H9 (cell line): ENCODE data around the gene CD300A. TPM values are rescaled to one million over a fixed set of nuclear protein-coding genes. Genes with fewer than 3 reads are reported as not detected.
A peak's percentile ranks its signal among the peaks of the same experiment; 100 is the strongest.

Experiments
- DNase-seq: peaks from one replicate; pipeline ENCODE4 v3.0.0-alpha.2; 2017
- H2AFZ ChIP-seq: one replicate; pipeline ENCODE4 v1.6.1; 2013; ENCODE audit warnings: mild to moderate bottlenecking, low read length, control low read depth, moderate library complexity
- H2AK5ac ChIP-seq: 2 replicates; pipeline ENCODE4 v1.6.1; 2013; ENCODE audit warnings: low read length, control low read depth, mixed read lengths; ENCODE audit not compliant: insufficient read length
- H2BK120ac ChIP-seq: one replicate; pipeline ENCODE4 v1.6.1; 2013; ENCODE audit warnings: low read depth, mild to moderate bottlenecking, low read length, control low read depth, inconsistent platforms; ENCODE audit not compliant: poor library complexity, severe bottlenecking
- H2BK12ac ChIP-seq: 2 replicates; pipeline ENCODE4 v1.6.1; 2013; ENCODE audit warnings: low read length, control low read depth, mixed read lengths, low read depth; ENCODE audit not compliant: insufficient read length
- H2BK15ac ChIP-seq: 2 replicates; pipeline ENCODE4 v1.6.1; 2013; ENCODE audit warnings: low read depth, low read length, control low read depth
- H2BK20ac ChIP-seq: one replicate; pipeline ENCODE4 v1.6.1; 2013; ENCODE audit warnings: low read depth, mild to moderate bottlenecking, low read length, control low read depth, inconsistent platforms; ENCODE audit not compliant: poor library complexity, severe bottlenecking
- H2BK5ac ChIP-seq: 2 replicates; pipeline ENCODE4 v1.6.1; 2013; ENCODE audit warnings: low read length, control low read depth, mixed read lengths; ENCODE audit not compliant: insufficient read length
- H3K14ac ChIP-seq: 2 replicates; pipeline ENCODE4 v1.6.1; 2013; ENCODE audit warnings: low read length, control low read depth; ENCODE audit not compliant: insufficient read depth
- H3K18ac ChIP-seq: 2 replicates; pipeline ENCODE4 v1.6.1; 2013; ENCODE audit warnings: low read depth, mild to moderate bottlenecking, mixed read lengths, low read length, control low read depth; ENCODE audit not compliant: insufficient read length
- H3K23ac ChIP-seq: 2 replicates; pipeline ENCODE4 v1.6.1; 2013; ENCODE audit warnings: low read length, control low read depth, mixed read lengths, low read depth; ENCODE audit not compliant: insufficient read length
- H3K23me2 ChIP-seq: 2 replicates; pipeline ENCODE4 v1.6.1; 2013; ENCODE audit warnings: low read depth, mild to moderate bottlenecking, mixed read lengths, low read length, control low read depth; ENCODE audit not compliant: insufficient read length, poor library complexity, severe bottlenecking
- H3K27ac ChIP-seq: 2 replicates; pipeline ENCODE4 v1.5.1; 2013; ENCODE audit warnings: low read length, control low read depth, mixed read lengths, low read depth; ENCODE audit not compliant: insufficient read length
- H3K27me3 ChIP-seq: 2 replicates; pipeline ENCODE4 v1.6.1; 2013; ENCODE audit warnings: low read length, control low read depth, inconsistent platforms; ENCODE audit not compliant: insufficient read depth
- H3K4ac ChIP-seq: 2 replicates; pipeline ENCODE4 v1.6.1; 2013; ENCODE audit warnings: low read depth, mild to moderate bottlenecking, control low read depth, inconsistent platforms, low read length, moderate library complexity
- H3K4me1 ChIP-seq: 2 replicates; pipeline ENCODE4 v1.6.1; 2013; ENCODE audit warnings: low read length, control low read depth, inconsistent platforms; ENCODE audit not compliant: insufficient read depth
- H3K4me2 ChIP-seq: 2 replicates; pipeline ENCODE4 v1.6.1; 2013; ENCODE audit warnings: low read length, control low read depth, mixed read lengths; ENCODE audit not compliant: insufficient read length, insufficient read depth
- H3K56ac ChIP-seq: 2 replicates; pipeline ENCODE4 v1.6.1; 2013; ENCODE audit warnings: low read depth, mild to moderate bottlenecking, mixed read lengths, low read length, control low read depth; ENCODE audit not compliant: insufficient read length
- H3K79me1 ChIP-seq: 2 replicates; pipeline ENCODE4 v1.6.1; 2013; ENCODE audit warnings: low read depth, mild to moderate bottlenecking, moderate library complexity, low read length, control low read depth, inconsistent platforms; ENCODE audit not compliant: insufficient read depth, poor library complexity, severe bottlenecking
- H3K79me2 ChIP-seq: 2 replicates; pipeline ENCODE4 v1.6.1; 2013; ENCODE audit warnings: low read length, control low read depth, inconsistent platforms; ENCODE audit not compliant: insufficient read depth
- H3K9ac ChIP-seq: 2 replicates; pipeline ENCODE4 v1.6.1; 2013; ENCODE audit warnings: low read length, control low read depth, mixed read lengths; ENCODE audit not compliant: insufficient read length; ENCODE audit errors: extremely low read depth
- H3K9me3 ChIP-seq: one replicate; pipeline ENCODE4 v1.6.1; 2013; ENCODE audit warnings: low read depth, low read length, inconsistent platforms; ENCODE audit not compliant: control insufficient read depth
- H3T11ph ChIP-seq: one replicate; pipeline ENCODE4 v1.6.1; 2013; ENCODE audit warnings: mild to moderate bottlenecking, low read length, control low read depth, inconsistent platforms
- H4K20me1 ChIP-seq: one replicate; pipeline ENCODE4 v1.6.1; 2013; ENCODE audit not compliant: control insufficient read depth, insufficient read length, insufficient read depth
- H4K5ac ChIP-seq: 2 replicates; pipeline ENCODE4 v1.6.1; 2013; ENCODE audit warnings: low read depth, mild to moderate bottlenecking, mixed read lengths, low read length, control low read depth; ENCODE audit not compliant: insufficient read length
- H4K8ac ChIP-seq: replicated peaks from 2 replicates; pipeline ENCODE4 v1.6.1; 2013; ENCODE audit warnings: low read length, control low read depth, mixed read lengths, low read depth; ENCODE audit not compliant: insufficient read length
- H4K91ac ChIP-seq: 2 replicates; pipeline ENCODE4 v1.6.1; 2013; ENCODE audit warnings: low read depth, mild to moderate bottlenecking, moderate library complexity, mixed read lengths, low read length, control low read depth; ENCODE audit not compliant: insufficient read length
- H3K27ac Mint-ChIP-seq, 3 experiments: 2 replicates in 2 of 3; 3 replicates in 1 of 3; pipeline ENCODE4 v1.8.0; 2020 to 2021; ENCODE audit warnings: mixed read lengths in 3 of 3, mild to moderate bottlenecking in 1 of 3, moderate library complexity in 1 of 3
- H3K27me3 Mint-ChIP-seq: 2 replicates; pipeline ENCODE4 v1.8.0; 2021; ENCODE audit warnings: low read depth, mild to moderate bottlenecking, moderate library complexity, mixed read lengths
- H3K36me3 Mint-ChIP-seq, 3 experiments: 2 replicates in 2 of 3; 3 replicates in 1 of 3; pipeline ENCODE4 v1.8.0; 2020 to 2021; ENCODE audit warnings: low read depth in 3 of 3, mixed read lengths in 3 of 3; ENCODE audit not compliant: insufficient read depth in 1 of 3
- H3K4me1 Mint-ChIP-seq, 2 experiments: 2 replicates each; pipeline ENCODE4 v1.8.0; 2020; ENCODE audit warnings: mixed read lengths in 2 of 2
- H3K4me3 Mint-ChIP-seq, 2 experiments: 2 replicates in 1 of 2; 3 replicates in 1 of 2; pipeline ENCODE4 v1.8.0; 2020 to 2021; ENCODE audit warnings: mild to moderate bottlenecking in 2 of 2, mixed read lengths in 2 of 2, moderate library complexity in 1 of 2
- H3K9me3 Mint-ChIP-seq, 2 experiments: 2 replicates in 1 of 2; 3 replicates in 1 of 2; pipeline ENCODE4 v1.8.0; 2020; ENCODE audit warnings: mild to moderate bottlenecking in 2 of 2, mixed read lengths in 2 of 2, moderate library complexity in 1 of 2
- CTCF ChIP-seq: fragments of 200-600 bp; sonication (generic); conservative IDR thresholded peaks from 3 replicates; pipeline ENCODE4 v1.8.0; 2021; ENCODE audit warnings: antibody characterized with exemption, mild to moderate bottlenecking
- WGBS: extraction: QIAGEN DNeasy Blood & Tissue Kit; methylation state at CpG from one replicate; pipeline ENCODE4 v1.1.7; 2013; ENCODE audit warnings: missing lambda C conversion rate, low lambda C conversion rate, mixed read lengths; ENCODE audit not compliant: insufficient read length; ENCODE audit errors: extremely low coverage; 5-methylcytosine and 5-hydroxymethylcytosine counted together
- total RNA-seq: library from RNA; stranded (reverse); gene quantifications from 2 replicates; pipeline ENCODE4 v1.2.1, GENCODE V29; 2021

Gene CD300A
- total RNA-seq, 1 experiment from 2014 or later = not detected

DNA sequence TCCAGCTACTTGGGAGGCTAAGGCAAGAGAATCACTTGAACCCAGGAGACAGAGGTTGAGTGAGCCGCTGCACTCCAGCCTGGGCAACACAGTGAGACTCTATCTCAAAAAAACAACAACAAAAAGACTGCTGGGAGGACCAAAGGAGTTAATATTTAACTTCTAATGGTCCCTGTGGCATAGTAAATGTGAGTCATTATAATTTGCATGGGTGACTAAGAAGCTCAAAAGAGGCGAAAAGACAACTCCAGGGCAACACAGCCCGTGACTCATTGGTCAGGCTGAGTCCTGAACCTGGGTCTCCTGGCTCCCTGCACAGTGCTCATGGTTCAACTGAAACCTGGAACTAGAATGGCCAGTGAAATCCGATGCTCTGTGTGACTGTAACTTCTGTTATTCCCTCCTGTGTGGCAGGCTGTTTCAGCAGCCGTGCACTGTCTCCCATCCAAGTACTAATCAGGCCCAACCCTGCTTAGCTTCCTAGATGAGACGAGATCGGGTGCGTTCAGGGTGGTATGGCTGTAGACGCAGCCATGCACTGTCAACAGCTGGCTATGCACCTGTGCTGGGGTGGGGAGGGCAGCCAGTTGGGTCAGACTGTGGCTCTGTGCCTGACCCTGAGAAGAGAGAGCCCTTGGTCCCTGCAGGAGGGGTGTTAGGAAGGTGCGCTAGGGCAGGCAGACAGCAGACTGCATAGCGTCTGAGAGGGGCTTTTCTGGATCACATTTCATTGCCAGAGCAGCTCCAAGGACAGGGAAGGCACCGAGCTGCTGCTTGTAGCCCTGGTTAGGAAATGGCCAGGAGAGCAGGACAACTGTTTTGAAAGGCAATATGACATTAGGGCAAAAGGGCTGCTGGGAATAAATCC lies 49.0 kb upstream of the CD300A start:
- H3K56ac ChIP-seq = no peak overlapping the region
- Mint-ChIP-seq H3K4me3 (no peak overlapping the region), H3K9me3 (peaks cover under 1 to 2% of the 10 kb centered on the region in 2 experiments; a peak in 3 of 5 replicates), H3K27me3 (peaks cover 11% of the 10 kb centered on the region), H3K27ac (peak overlapping the region in 2 of 3 experiments; percentile 15 to 97; a peak in 2 of 7 replicates), H3K36me3 (peaks cover 0 to 1% (median 0%) of the 10 kb centered on the region in 3 experiments; a peak in 2 of 7 replicates), H3K4me1 (peaks cover 6 to 15% of the 10 kb centered on the region in 2 experiments)
- H3K4me2 ChIP-seq = no peak overlapping the region
- H4K20me1 ChIP-seq = no peaks in the 10 kb centered on the region
- peak; percentile 56 for DNase-seq
- H4K91ac ChIP-seq = no peak overlapping the region
- no peak overlapping the region for H3K18ac ChIP-seq
- H3K79me2 ChIP-seq = no peaks in the 10 kb centered on the region
- no peak for TF ChIP-seq CTCF
- H3K27ac ChIP-seq = no peak overlapping the region
- H2BK12ac ChIP-seq = no peak overlapping the region
- no CpG with 5 or more reads among the region's 12 CpGs for WGBS
- no peak overlapping the region for H2AFZ ChIP-seq
- no peaks in the 10 kb centered on the region for H3K27me3 ChIP-seq
- H3T11ph ChIP-seq = no peak overlapping the region
- H3K79me1 ChIP-seq = no peaks in the 10 kb centered on the region
- H4K5ac ChIP-seq = no peak overlapping the region
- no peaks in the 10 kb centered on the region for H3K9me3 ChIP-seq
- no peak overlapping the region for H2BK15ac ChIP-seq
- no peak overlapping the region for H3K14ac ChIP-seq
- H3K9ac ChIP-seq = no peak overlapping the region
- H3K23me2 ChIP-seq = no peaks in the 10 kb centered on the region
- H2BK5ac ChIP-seq = no peak overlapping the region
- no peak overlapping the region for H3K23ac ChIP-seq
- no peak overlapping the region for H2AK5ac ChIP-seq
- no peak overlapping the region for H4K8ac ChIP-seq
- no peak overlapping the region for H3K4ac ChIP-seq
- H2BK20ac ChIP-seq = no peak overlapping the region
- H3K4me1 ChIP-seq = no peaks in the 10 kb centered on the region
- no peak overlapping the region for H2BK120ac ChIP-seq
